Neuronal stem cell (in vitro differentiated cells): ENCODE data around the gene CCDC12.
A peak's percentile ranks its signal among the peaks of the same experiment; 100 is the strongest.

Experiments used
- DNase-seq: peaks from one replicate; pipeline ENCODE4 v3.0.0-alpha.2; 2013; ENCODE audit warnings: low spot score
- H2AFZ ChIP-seq: one replicate; pipeline ENCODE4 v1.6.1; 2013; ENCODE audit warnings: mild to moderate bottlenecking, low read length, inconsistent platforms
- H2AK5ac ChIP-seq: 2 replicates; pipeline ENCODE4 v1.6.1; 2013; ENCODE audit warnings: low read depth, mild to moderate bottlenecking, inconsistent platforms, low read length, moderate library complexity, mixed read lengths
- H2BK120ac ChIP-seq: 2 replicates; pipeline ENCODE4 v1.6.1; 2013; ENCODE audit warnings: low read depth, mild to moderate bottlenecking, inconsistent platforms, low read length, moderate library complexity, mixed read lengths
- H2BK12ac ChIP-seq: one replicate; pipeline ENCODE4 v1.6.1; 2013; ENCODE audit warnings: low read length, inconsistent platforms
- H2BK15ac ChIP-seq: 2 replicates; pipeline ENCODE4 v1.6.1; 2013; ENCODE audit warnings: mild to moderate bottlenecking, low read length, inconsistent platforms, mixed read lengths
- H2BK5ac ChIP-seq: one replicate; pipeline ENCODE4 v1.6.1; 2013; ENCODE audit warnings: inconsistent platforms, mild to moderate bottlenecking, low read length, moderate library complexity
- H3K14ac ChIP-seq: one replicate; pipeline ENCODE4 v1.6.1; 2013; ENCODE audit warnings: low read length, inconsistent platforms
- H3K18ac ChIP-seq: 2 replicates; pipeline ENCODE4 v1.6.1; 2013; ENCODE audit warnings: low read length, inconsistent platforms
- H3K23ac ChIP-seq: 2 replicates; pipeline ENCODE4 v1.6.1; 2013; ENCODE audit warnings: low read depth, mild to moderate bottlenecking, mixed read lengths, low read length, inconsistent platforms; ENCODE audit not compliant: poor library complexity
- H3K27ac ChIP-seq: replicated peaks from 3 replicates; pipeline ENCODE4 v1.5.1; 2013; ENCODE audit warnings: low read length, inconsistent platforms
- H3K27me3 ChIP-seq, 3 experiments: 2 replicates each; pipeline ENCODE4 v1.6.1; 2013; ENCODE audit warnings: low read length in 3 of 3, mild to moderate bottlenecking in 2 of 3, inconsistent platforms in 1 of 3, low read depth in 1 of 3, mixed read lengths in 1 of 3, moderate library complexity in 1 of 3; ENCODE audit not compliant: control insufficient read depth in 3 of 3, insufficient read depth in 3 of 3
- H3K36me3 ChIP-seq, 2 donors: replicated peaks in 1 of 2; 2 replicates each; pipeline ENCODE4 v1.6.1; 2013; ENCODE audit warnings: low read length in 2 of 2; ENCODE audit not compliant: control insufficient read depth in 2 of 2, insufficient read depth in 2 of 2
- H3K4ac ChIP-seq: 2 replicates; pipeline ENCODE4 v1.6.1; 2013; ENCODE audit warnings: inconsistent platforms, mild to moderate bottlenecking, low read length, moderate library complexity
- H3K4me1 ChIP-seq, 2 donors: 1 replicate in 1 of 2; 2 replicates in 1 of 2; pipeline ENCODE4 v1.6.1; 2013; ENCODE audit warnings: low read length in 2 of 2, low read depth in 1 of 2; ENCODE audit not compliant: control insufficient read depth in 2 of 2, insufficient read depth in 1 of 2
- H3K4me2 ChIP-seq: one replicate; pipeline ENCODE4 v1.6.1; 2013; ENCODE audit warnings: mild to moderate bottlenecking, low read length, inconsistent platforms; ENCODE audit not compliant: insufficient read depth, poor library complexity, severe bottlenecking
- H3K4me3 ChIP-seq, 2 donors: 2 replicates each; pipeline ENCODE4 v1.5.1; 2013; ENCODE audit warnings: low read length in 2 of 2, mild to moderate bottlenecking in 2 of 2, inconsistent platforms in 1 of 2, moderate library complexity in 1 of 2
- H3K79me1 ChIP-seq: one replicate; pipeline ENCODE4 v1.6.1; 2013; ENCODE audit warnings: low read depth, mild to moderate bottlenecking, inconsistent platforms, low read length, moderate library complexity
- H3K9ac ChIP-seq: one replicate; pipeline ENCODE4 v1.6.1; 2013; ENCODE audit warnings: mild to moderate bottlenecking, low read depth, low read length, inconsistent platforms; ENCODE audit not compliant: poor library complexity
- H3K9me3 ChIP-seq, 2 donors: replicated peaks in 1 of 2; 2 replicates each; pipeline versions ENCODE3 to v1.6.1; 2013; ENCODE audit warnings: low read length in 2 of 2, mild to moderate bottlenecking in 2 of 2, inconsistent platforms in 1 of 2, low read depth in 1 of 2, mixed read lengths in 1 of 2, moderate library complexity in 1 of 2; ENCODE audit not compliant: control insufficient read depth in 2 of 2, insufficient read depth in 1 of 2
- H4K8ac ChIP-seq: one replicate; pipeline ENCODE4 v1.6.1; 2013; ENCODE audit warnings: low read depth, mild to moderate bottlenecking, inconsistent platforms, low read length, moderate library complexity
- H4K91ac ChIP-seq: one replicate; pipeline ENCODE4 v1.6.1; 2013; ENCODE audit warnings: low read length, low read depth, mild to moderate bottlenecking, inconsistent platforms; ENCODE audit not compliant: poor library complexity
- WGBS, 2 donors: extraction: QIAGEN DNeasy Blood & Tissue Kit; methylation state at CpG; one replicate each; pipeline ENCODE4 v1.1.7; 2013; ENCODE audit warnings: missing lambda C conversion rate in 2 of 2, mixed read lengths in 1 of 2; ENCODE audit not compliant: insufficient read length in 2 of 2, insufficient replicate concordance in 1 of 2; ENCODE audit errors: extremely low coverage in 2 of 2; 5-methylcytosine and 5-hydroxymethylcytosine counted together

The CCDC12 gene

GRCh38 chr3:46981932-46982471 lies 5.5 kb upstream of the CCDC12 start:
- Histone ChIP-seq H3K27me3 (peaks cover 0 to 6% (median 4%) of the 10 kb centered on the region in 3 experiments), H3K36me3 (no peaks in the 10 kb centered on the region), H2BK5ac (peak overlapping the region; percentile 30), H3K4me1 (peaks cover 7 to 11% of the 10 kb centered on the region in 2 donors), H2AK5ac (no peak overlapping the region), H3K4me3 (no peak overlapping the region), H3K27ac (no peak overlapping the region), H3K4me2 (no peak overlapping the region), H2AFZ (peak overlapping the region; percentile 14), H4K91ac (no peak overlapping the region), H3K14ac (no peak overlapping the region), H3K9me3 (no peaks in the 10 kb centered on the region), H3K9ac (no peak overlapping the region), H4K8ac (no peak overlapping the region), H3K4ac (no peak overlapping the region), H3K18ac (no peak overlapping the region), H3K23ac (no peak overlapping the region), H3K79me1 (no peaks in the 10 kb centered on the region), H2BK15ac (no peak overlapping the region), H2BK120ac (no peak overlapping the region), H2BK12ac (no peak overlapping the region)
- WGBS, 2 donors, result no CpG with 5 or more reads among the region's 5 CpGs
- DNase-seq, result no peak

- no peak overlapping the region for H3K27ac ChIP-seq
- H3K4me1 ChIP-seq, result peaks cover 7 to 11% of the 10 kb centered on the region in 2 donors
Measured at GRCh38 chr3:46979958-46980497, 3.5 kb upstream of the CCDC12 start.

GRCh38 chr3:46978985-46979944 lies 2.7 kb upstream of the CCDC12 start, which contains the start of gene NBEAL2:
Gene NBEAL2, plus strand, starts transcription at chr3:46979666. Its CDS starts 196 bp downstream, at chr3:46979862.
- Histone ChIP-seq H3K36me3 (peaks cover 0 to 7% of the 10 kb centered on the region in 2 donors), H2AK5ac (peak within 1 kb of the TSS; percentile 85), H3K4me3 (peak within 1 kb of the TSS; percentile 52 to 94), H3K4me1 (peaks cover 7 to 11% of the 10 kb centered on the region in 2 donors), H4K8ac (peak within 1 kb of the TSS; percentile 90), H4K91ac (peak within 1 kb of the TSS; percentile 90), H3K4me2 (peak within 1 kb of the TSS; percentile 95), H2BK5ac (peak within 1 kb of the TSS; percentile 72), H2BK12ac (peak within 1 kb of the TSS; percentile 75), H3K14ac (peak within 1 kb of the TSS; percentile 78), H3K27me3 (peaks cover 0 to 6% (median 4%) of the 10 kb centered on the region in 3 experiments), H2BK120ac (peak within 1 kb of the TSS; percentile 44), H3K27ac (peak within 1 kb of the TSS; percentile 49), H2AFZ (peak within 1 kb of the TSS; percentile 91), H3K9me3 (no peaks in the 10 kb centered on the region), H3K18ac (peak within 1 kb of the TSS; percentile 97), H3K4ac (peak within 1 kb of the TSS; percentile 87), H3K23ac (peak within 1 kb of the TSS; percentile 97), H3K79me1 (peaks cover 9% of the 10 kb centered on the region), H2BK15ac (peak within 1 kb of the TSS; percentile 90), H3K9ac (peak within 1 kb of the TSS; percentile 91)
- DNase-seq, result peak; percentile 84
- no CpG with 5 or more reads among the region's 73 CpGs for WGBS, 2 donors

More at GRCh38 chr3:46979958-46980497, 3.5 kb upstream of the CCDC12 start:
- Histone ChIP-seq H2BK5ac (peak overlapping the region; percentile 10), H2BK15ac (no peak overlapping the region), H4K8ac (no peak overlapping the region), H3K23ac (peak overlapping the region; percentile 97), H2AFZ (peak overlapping the region; percentile 91), H4K91ac (peak overlapping the region; percentile 90), H3K18ac (peak overlapping the region; percentile 92), H3K27me3 (peaks cover 0 to 6% (median 4%) of the 10 kb centered on the region in 3 experiments), H2BK120ac (no peak overlapping the region), H3K9ac (peak overlapping the region; percentile 86), H2BK12ac (peak overlapping the region; percentile 75), H3K9me3 (no peaks in the 10 kb centered on the region), H3K36me3 (no peaks in the 10 kb centered on the region), H3K4ac (no peak overlapping the region), H3K14ac (no peak overlapping the region), H2AK5ac (peak overlapping the region; percentile 85), H3K4me2 (peak overlapping the region; percentile 95), H3K4me3 (peak overlapping the region; percentile 52 to 94), H3K79me1 (peaks cover 6% of the 10 kb centered on the region)
- DNase-seq, result no peak
- no CpG with 5 or more reads among the region's 40 CpGs for WGBS, 2 donors
